Lung (tissue), 12 donors: ENCODE results near the gene ZNF611. TPM values are rescaled to one million over a fixed set of nuclear protein-coding genes. Genes with fewer than 3 reads are reported as not detected.

ENCODE experiments used
- ATAC-seq: fragments of 200-7000 bp; cut with Tn5 transposase; one replicate; pipeline ENCODE4 v1.9.1; 2020; ENCODE audit warnings: moderate number of reproducible peaks; ENCODE audit not compliant: insufficient read depth, low FRiP score
- DNase-seq, 3 donors: peaks; one replicate each; pipeline ENCODE4 v3.0.0-alpha.2; 2013 to 2017
- H3K27ac ChIP-seq, 2 donors: one replicate each; pipeline ENCODE4 v1.5.1; 2013; ENCODE audit warnings: mild to moderate bottlenecking in 2 of 2, moderate library complexity in 2 of 2, control low read depth in 1 of 2, inconsistent platforms in 1 of 2, low read depth in 1 of 2, low read length in 1 of 2
- H3K27me3 ChIP-seq, 3 donors: one replicate each; pipeline ENCODE4 v1.5.1; 2013; ENCODE audit warnings: low read length in 2 of 3; ENCODE audit not compliant: control insufficient read depth in 3 of 3, insufficient read depth in 3 of 3
- H3K36me3 ChIP-seq, 4 donors: one replicate each; pipeline ENCODE4 v1.5.1; 2013; ENCODE audit warnings: low read length in 4 of 4, mild to moderate bottlenecking in 1 of 4, moderate library complexity in 1 of 4; ENCODE audit not compliant: control insufficient read depth in 4 of 4, insufficient read depth in 4 of 4
- H3K4me1 ChIP-seq, 5 donors: one replicate each; pipeline ENCODE4 v1.5.1; 2013; ENCODE audit warnings: low read length in 5 of 5, mild to moderate bottlenecking in 2 of 5, moderate library complexity in 1 of 5; ENCODE audit not compliant: control insufficient read depth in 5 of 5, insufficient read depth in 5 of 5
- H3K4me3 ChIP-seq: one replicate; pipeline ENCODE4 v1.5.1; 2013; ENCODE audit warnings: mild to moderate bottlenecking, control low read depth, moderate library complexity
- H3K9ac ChIP-seq, 2 donors: one replicate each; pipeline ENCODE4 v1.5.1; 2013; ENCODE audit warnings: low read length in 2 of 2, control low read depth in 1 of 2; ENCODE audit not compliant: insufficient read depth in 1 of 2
- H3K9me3 ChIP-seq, 4 donors: one replicate each; pipeline ENCODE4 v1.5.1; 2013; ENCODE audit warnings: low read length in 3 of 4, mild to moderate bottlenecking in 1 of 4, moderate library complexity in 1 of 4; ENCODE audit not compliant: control insufficient read depth in 4 of 4, insufficient read depth in 3 of 4
- CTCF ChIP-seq: IDR thresholded peaks from 2 replicates; pipeline ENCODE4 v1.5.1; 2012; ENCODE audit warnings: mild to moderate bottlenecking; ENCODE audit errors: control extremely low read depth, extremely low read depth
- WGBS, 2 donors: extraction: QIAGEN DNeasy Blood & Tissue Kit; methylation state at CpG; one replicate each; pipeline ENCODE4 v1.1.7; 2013; 5-methylcytosine and 5-hydroxymethylcytosine counted together
- polyA plus RNA-seq, 2 donors: library from polyadenylated mRNA; stranded (reverse); fragments of 200-250 nt; gene quantifications; one replicate each; pipeline ENCODE4 v1.2.1, GENCODE V29; 2013
- total RNA-seq, 2 donors: library from RNA; depleted of rRNA in 1 of 2; stranded (reverse); fragments of >200 nt in 1 of 2; gene quantifications; one replicate each; pipeline ENCODE4 v1.2.1, GENCODE V29; 2014 to 2021
- donor health status: control.
- donor health status: control.
- donor health status: Bipolar disorder and iron deficiency.
- donor health status: healthy.
- donor health status: DM: yes; HTN: yes; CAD: no.

The ZNF611 gene
- total and polyA plus RNA-seq, 4 donors = 4.3 to 28.0 (median 13.2) TPM

GRCh38 chr19:52653161-52653560, 81.7 kb downstream of the ZNF611 start:
- Histone ChIP-seq H3K27ac (no peak overlapping the region), H3K36me3 (peaks cover 17 to 38% (median 29%) of the 10 kb centered on the region in 4 donors), H3K4me3 (no peak overlapping the region), H3K4me1 (no peaks in the 10 kb centered on the region), H3K9ac (no peak overlapping the region), H3K9me3 (peaks cover 0 to 14% (median 0%) of the 10 kb centered on the region in 4 donors), H3K27me3 (no peaks in the 10 kb centered on the region)
- no peak for TF ChIP-seq CTCF
- WGBS, 2 donors = 97 to 98% methylated on average over 4 of the region's 4 CpGs
- no peak for ATAC-seq
- no peak for DNase-seq

Other genes starting within 250 kb of the ZNF611 start
- gene ZNF808, start 207.4 kb downstream of the ZNF611 start, total RNA-seq = 10 to 100 TPM; 20.2 to 37.9 TPM
- gene ZNF808, start 207.4 kb downstream of the ZNF611 start, polyA plus RNA-seq = 1 to 10 TPM; 2.8 to 4.0 TPM
- gene ZNF701, start 164.8 kb downstream of the ZNF611 start, total RNA-seq = 10 to 100 TPM; 14.8 to 28.9 TPM
- gene ZNF701, start 164.8 kb downstream of the ZNF611 start, polyA plus RNA-seq = 1 to 10 TPM; 5.8 to 9.4 TPM
- gene ZNF83, start 96.7 kb downstream of the ZNF611 start, total RNA-seq = 100 to 1,000 TPM in 1 of 2 donors, 10 to 100 TPM in 1; 28.5 to 118 TPM
- gene ZNF83, start 96.7 kb downstream of the ZNF611 start, polyA plus RNA-seq = 10 to 100 TPM; 14.8 to 64.0 TPM
- 10 to 100 TPM in 1 of 2 donors, 1 to 10 TPM in 1; 8.7 to 12.9 TPM for gene ZNF600, start 51.7 kb upstream of the ZNF611 start, total RNA-seq
- gene ZNF600, start 51.7 kb upstream of the ZNF611 start, polyA plus RNA-seq = 10 to 100 TPM in 1 of 2 donors, 1 to 10 TPM in 1; 3.5 to 14.8 TPM
- gene ZNF28, start 86.6 kb upstream of the ZNF611 start, total RNA-seq = 10 to 100 TPM; 17.8 to 22.1 TPM
- 1 to 10 TPM; 3.0 to 6.2 TPM for gene ZNF28, start 86.6 kb upstream of the ZNF611 start, polyA plus RNA-seq
- 10 to 100 TPM; 13.2 to 36.3 TPM for gene ZNF468, start 122.6 kb upstream of the ZNF611 start, total RNA-seq
- 10 to 100 TPM in 1 of 2 donors, 1 to 10 TPM in 1; 8.5 to 11.1 TPM for gene ZNF468, start 122.6 kb upstream of the ZNF611 start, polyA plus RNA-seq
- gene ZNF320, start 162.6 kb upstream of the ZNF611 start, total RNA-seq = 10 to 100 TPM; 16.2 to 34.6 TPM
- 1 to 10 TPM; 5.0 to 8.3 TPM for gene ZNF320, start 162.6 kb upstream of the ZNF611 start, polyA plus RNA-seq
- 10 to 100 TPM in 1 of 2 donors, 1 to 10 TPM in 1; 6.9 to 18.9 TPM for gene ZNF888, start 188.4 kb upstream of the ZNF611 start, total RNA-seq
- gene ZNF888, start 188.4 kb upstream of the ZNF611 start, polyA plus RNA-seq = 1 to 10 TPM; 2.2 to 4.5 TPM
- 10 to 100 TPM; 10.2 to 20.9 TPM for gene ZNF816, start 227.8 kb upstream of the ZNF611 start, total RNA-seq
- 1 to 10 TPM; 2.9 to 3.7 TPM for gene ZNF816, start 227.8 kb upstream of the ZNF611 start, polyA plus RNA-seq